WERI-Rb-1 (cell line): ENCODE results near the gene BZW2.
"Not testable (repeated sequence)": the region's sequence is repeated elsewhere in the genome, so short reads cannot be mapped to it uniquely, and the experiment has no call there.

Experiments used
- DNase-seq: peaks from one replicate; pipeline ENCODE4 v3.0.0-alpha.2; 2020
- H3K27ac ChIP-seq: fragments of 250-450 bp; sonication (Bioruptor Pico); 2 replicates; pipeline ENCODE4 v1.5.1; 2020; ENCODE audit warnings: mild to moderate bottlenecking, moderate library complexity
- H3K27me3 ChIP-seq: fragments of 250-450 bp; sonication (Bioruptor Pico); 2 replicates; pipeline ENCODE4 v1.5.1; 2021; ENCODE audit warnings: mild to moderate bottlenecking, low read depth, moderate library complexity; ENCODE audit not compliant: insufficient read depth, severe bottlenecking
- H3K36me3 ChIP-seq: fragments of 250-450 bp; sonication (Bioruptor Pico); 2 replicates; pipeline ENCODE4 v1.5.1; 2020; ENCODE audit warnings: mild to moderate bottlenecking, moderate library complexity
- H3K4me3 ChIP-seq: 2 replicates; pipeline ENCODE4 v1.5.1; 2011; ENCODE audit warnings: low read depth, mild to moderate bottlenecking, control low read depth, low read length
- H3K9me3 ChIP-seq: fragments of 250-450 bp; sonication (Bioruptor Pico); 2 replicates; pipeline ENCODE4 v1.5.1; 2021; ENCODE audit warnings: mild to moderate bottlenecking, moderate library complexity; ENCODE audit not compliant: severe bottlenecking
- CTCF ChIP-seq: IDR thresholded peaks from 2 replicates; pipeline ENCODE4 v1.5.1; 2011; ENCODE audit warnings: low read depth, mild to moderate bottlenecking, control low read depth, inconsistent platforms, low read length

The BZW2 gene

GRCh38 chr7:16652240-16652583, 6.2 kb downstream of the BZW2 start:
- H3K36me3 ChIP-seq, result peaks cover 11% of the 10 kb centered on the region; the same call in 1 of the 2 replicates
- H3K9me3 ChIP-seq, result no peaks in the 10 kb centered on the region
- no peak overlapping the region for H3K27ac ChIP-seq
- no peak for TF ChIP-seq CTCF
- DNase-seq, result no peak
- no peaks in the 10 kb centered on the region for H3K27me3 ChIP-seq
- H3K4me3 ChIP-seq, result no peak overlapping the region

GRCh38 chr7:16652888-16653287, 6.9 kb downstream of the BZW2 start:
- Histone ChIP-seq H3K36me3 (peaks cover 8% of the 10 kb centered on the region; the same call in 1 of the 2 replicates), H3K27ac (no peak overlapping the region), H3K27me3 (no peaks in the 10 kb centered on the region), H3K9me3 (no peaks in the 10 kb centered on the region), H3K4me3 (no peak overlapping the region)
- no peak for DNase-seq
- no peak for TF ChIP-seq CTCF

- no peak for DNase-seq
- no peak for TF ChIP-seq CTCF
- Histone ChIP-seq H3K36me3 (no peaks in the 10 kb centered on the region; the same call in 1 of the 2 replicates), H3K27me3 (no peaks in the 10 kb centered on the region), H3K9me3 (no peaks in the 10 kb centered on the region), H3K27ac (no peak overlapping the region), H3K4me3 (no peak overlapping the region)
These were observed 9.4 kb downstream of the BZW2 start for GRCh38 chr7:16655394-16655793.

GRCh38 chr7:16656141-16656540, 10.2 kb downstream of the BZW2 start:
- H3K27ac ChIP-seq, result no peak overlapping the region
- DNase-seq, result no peak
- H3K36me3 ChIP-seq, result no peaks in the 10 kb centered on the region
- no peaks in the 10 kb centered on the region for H3K27me3 ChIP-seq
- no peak for TF ChIP-seq CTCF
- no peaks in the 10 kb centered on the region for H3K9me3 ChIP-seq
- no peak overlapping the region for H3K4me3 ChIP-seq

GRCh38 chr7:16657656-16658279, 11.8 kb downstream of the BZW2 start:
- no peak overlapping the region for H3K4me3 ChIP-seq
- no peaks in the 10 kb centered on the region for H3K27me3 ChIP-seq
- TF ChIP-seq CTCF, result no peak
- H3K9me3 ChIP-seq, result no peaks in the 10 kb centered on the region
- H3K27ac ChIP-seq, result no peak overlapping the region
- H3K36me3 ChIP-seq, result no peaks in the 10 kb centered on the region
- DNase-seq, result peak; percentile 62

GRCh38 chr7:16659854-16660497, 14.0 kb downstream of the BZW2 start:
- H3K27ac ChIP-seq, H3K27me3 ChIP-seq, H3K9me3 ChIP-seq, H3K4me3 ChIP-seq, DNase-seq, H3K36me3 ChIP-seq: not testable (repeated sequence)
